ENCODE data around the gene GPC5. TPM values are rescaled to one million over a fixed set of nuclear protein-coding genes. Genes with fewer than 3 reads are reported as not detected.

The GPC5 gene
- total RNA-seq, 2 donors from 2014 or later = not detected

- Histone ChIP-seq H3K27me3 (no peaks in the 10 kb centered on the region), H3K36me3 (replicated peaks in 1 of 2; ENCODE audit: insufficient read depth in 1 of 2, low read depth in 2 of 2) (no peaks in the 10 kb centered on the region), H3K4me1 (no peaks in the 10 kb centered on the region), H3K27ac (no peak overlapping the region), H3K9me3 (no peaks in the 10 kb centered on the region), H3K4me3 (no peak overlapping the region)
- ATAC-seq = no peak
- TF ChIP-seq CTCF (IDR thresholded peaks at IDR 0.05) (no peak), POLR2A (IDR thresholded peaks at IDR 0.05) (no peak)
- DNase-seq = no peak
- intact Hi-C loops (cut with DNase I) = no loop called here
Measured at GRCh38 chr13:91902291-91902690, 503.9 kb downstream of the GPC5 start.

DNA sequence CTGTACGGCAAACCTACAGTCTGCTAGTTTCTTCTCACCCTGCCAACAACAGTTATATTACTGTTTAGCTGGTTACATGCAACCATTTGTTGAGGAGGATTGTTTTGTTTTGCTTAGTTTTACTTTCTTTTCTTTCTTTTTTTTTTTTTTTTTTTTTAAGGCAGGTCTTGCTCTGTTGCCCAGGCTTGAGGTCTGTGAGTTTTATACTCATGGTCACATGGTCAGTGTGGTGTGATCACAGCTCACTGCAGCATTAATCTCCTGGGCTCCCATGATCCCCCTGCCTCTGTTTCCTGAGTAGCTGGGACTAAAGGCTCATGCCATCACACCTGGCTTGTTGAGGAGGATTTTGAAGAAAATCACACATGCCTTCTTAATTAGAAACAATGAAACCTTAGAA is 505.6 kb downstream of the GPC5 start:
- no peak for DNase-seq
- intact Hi-C loops (cut with DNase I) = no loop called here
- 0 to 4% methylated on average over 1 of the region's 1 CpG for WGBS, 2 donors

GRCh38 chr13:91904597-91904996 is 506.2 kb downstream of the GPC5 start:
- no peaks in the 10 kb centered on the region for H3K4me1 ChIP-seq
- no peak for ATAC-seq
- no peaks in the 10 kb centered on the region for H3K27me3 ChIP-seq
- H3K4me3 ChIP-seq = no peak overlapping the region
- no peak for DNase-seq
- no peak for TF ChIP-seq POLR2A (IDR thresholded peaks at IDR 0.05)
- no peak for TF ChIP-seq CTCF (IDR thresholded peaks at IDR 0.05)
- intact Hi-C loops (cut with DNase I) = no loop called here
- 44 to 48% methylated on average over 1 of the region's 1 CpG for WGBS, 2 donors
- no peaks in the 10 kb centered on the region for H3K36me3 ChIP-seq (replicated peaks in 1 of 2; ENCODE audit: insufficient read depth in 1 of 2, low read depth in 2 of 2)
- H3K9me3 ChIP-seq = no peaks in the 10 kb centered on the region
- no peak overlapping the region for H3K27ac ChIP-seq

More for the DNA sequence above, 505.6 kb downstream of the GPC5 start:
- TF ChIP-seq POLR2A (IDR thresholded peaks at IDR 0.05) (no peak), CTCF (IDR thresholded peaks at IDR 0.05) (no peak)
- Histone ChIP-seq H3K9me3 (no peaks in the 10 kb centered on the region), H3K36me3 (replicated peaks in 1 of 2; ENCODE audit: insufficient read depth in 1 of 2, low read depth in 2 of 2) (no peaks in the 10 kb centered on the region), H3K4me1 (no peaks in the 10 kb centered on the region), H3K27me3 (no peaks in the 10 kb centered on the region), H3K4me3 (no peak overlapping the region), H3K27ac (no peak overlapping the region)
- no peak for ATAC-seq

- H3K27me3 ChIP-seq = no peaks in the 10 kb centered on the region
- no peaks in the 10 kb centered on the region for H3K36me3 ChIP-seq (replicated peaks in 1 of 2; ENCODE audit: insufficient read depth in 1 of 2, low read depth in 2 of 2)
- no peak overlapping the region for H3K4me3 ChIP-seq
- no peak for TF ChIP-seq CTCF (IDR thresholded peaks at IDR 0.05)
- 71 to 74% methylated on average over 1 of the region's 1 CpG for WGBS, 2 donors
- intact Hi-C loops (cut with DNase I) = no loop called here
- DNase-seq (no peak), ATAC-seq (no peak)
- no peak overlapping the region for H3K27ac ChIP-seq
- no peaks in the 10 kb centered on the region for H3K4me1 ChIP-seq
- no peaks in the 10 kb centered on the region for H3K9me3 ChIP-seq
Measured at GRCh38 chr13:91907398-91907797, 509.0 kb downstream of the GPC5 start.

DNA sequence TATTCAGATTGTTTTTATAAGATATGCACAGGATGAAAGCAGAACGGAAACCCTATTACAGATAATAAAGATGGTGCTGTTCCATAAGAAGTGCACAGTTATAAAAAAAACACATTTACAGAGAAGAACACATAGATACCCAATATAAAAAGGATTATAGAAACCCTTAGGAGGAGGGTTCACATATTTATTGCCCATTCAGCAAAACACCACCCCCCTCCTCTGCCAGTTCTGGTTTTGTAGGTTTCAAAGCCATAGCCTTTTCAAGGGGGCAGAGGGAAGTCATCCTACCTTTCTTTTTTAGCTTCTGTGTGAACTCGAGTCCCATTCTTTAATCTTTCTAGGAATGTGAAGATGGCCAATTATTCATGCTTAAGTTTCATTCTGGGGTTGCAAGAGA is 511.2 kb downstream of the GPC5 start:
- no peak overlapping the region for H3K27ac ChIP-seq
- 48 to 55% methylated on average over 2 of the region's 2 CpGs for WGBS, 2 donors

More for the DNA sequence above, 511.2 kb downstream of the GPC5 start:
- H3K27me3 ChIP-seq = no peaks in the 10 kb centered on the region
- H3K9me3 ChIP-seq = no peaks in the 10 kb centered on the region
- ATAC-seq = no peak
- no peaks in the 10 kb centered on the region for H3K36me3 ChIP-seq (replicated peaks in 1 of 2; ENCODE audit: insufficient read depth in 1 of 2, low read depth in 2 of 2)
- H3K4me3 ChIP-seq = no peak overlapping the region
- DNase-seq = no peak
- no peaks in the 10 kb centered on the region for H3K4me1 ChIP-seq
- TF ChIP-seq POLR2A (IDR thresholded peaks at IDR 0.05) (no peak), CTCF (IDR thresholded peaks at IDR 0.05) (no peak)
- intact Hi-C loops (cut with DNase I) = no loop called here
